Body of pancreas (tissue), 4 donors: Measurements from ENCODE around the gene GALNTL6. TPM values are rescaled to one million over a fixed set of nuclear protein-coding genes. Genes with fewer than 3 reads are reported as not detected.
A peak's percentile ranks its signal among the peaks of the same experiment; 100 is the strongest.
"Not testable (repeated sequence)": the region's sequence is repeated elsewhere in the genome, so short reads cannot be mapped to it uniquely, and the experiment has no call there.

Source experiments
- ATAC-seq: fragments of 150-250 bp; one replicate; pipeline ENCODE4 v1.9.1; 2016
- DNase-seq, 4 donors: peaks; one replicate each; pipeline ENCODE4 v3.0.0-alpha.2; 2019
- H3K27ac ChIP-seq, 4 donors: fragments of 200-600 bp; sonication (generic); 1 replicate in 3 of 4; 2 replicates in 1 of 4; pipeline versions ENCODE4 v1.5.1 to v1.6.1; 2016 to 2019; ENCODE audit warnings: mild to moderate bottlenecking in 1 of 4, mixed read lengths in 1 of 4, moderate library complexity in 1 of 4
- H3K27me3 ChIP-seq, 2 donors: fragments of 200-600 bp; sonication (generic); one replicate each; pipeline ENCODE4 v1.6.0; 2016; ENCODE audit warnings: mild to moderate bottlenecking in 1 of 2
- H3K36me3 ChIP-seq, 2 donors: fragments of 200-600 bp; sonication (generic); replicated peaks in 1 of 2; 2 replicates each; pipeline ENCODE4 v1.5.1; 2016; ENCODE audit warnings: low read depth in 2 of 2; ENCODE audit not compliant: insufficient read depth in 1 of 2
- H3K4me1 ChIP-seq: fragments of 200-600 bp; sonication (generic); one replicate; pipeline ENCODE4 v1.6.0; 2016
- H3K4me3 ChIP-seq, 2 donors: fragments of 200-600 bp; sonication (generic); 1 replicate in 1 of 2; 2 replicates in 1 of 2; pipeline ENCODE4 v1.5.1; 2016 to 2019
- H3K9me3 ChIP-seq, 3 donors: fragments of 200-600 bp; sonication (generic); 1 replicate in 2 of 3; 2 replicates in 1 of 3; pipeline ENCODE4 v1.5.1; 2016
- POLR2A ChIP-seq, 3 donors: fragments of 450-650 bp; IDR thresholded peaks; one replicate each; pipeline ENCODE4 v1.6.1; 2016; ENCODE audit warnings: antibody characterized with exemption in 3 of 3, mild to moderate bottlenecking in 2 of 3
- WGBS, 2 donors: methylation state at CpG; one replicate each; pipeline ENCODE4 v1.1.5; 2017; 5-methylcytosine and 5-hydroxymethylcytosine counted together
- intact Hi-C: fragments of 100-400 bp; cut with DNase I; formaldehyde crosslinking; loops from one replicate; pipeline ENCODE4 v1.15.1; 2023
- total RNA-seq, 2 donors: library from RNA; depleted of rRNA; stranded (reverse); fragments of >200 nt; gene quantifications; one replicate each; pipeline ENCODE4 v1.1.0, GENCODE V29; 2016
- TF ChIP-seq, protein P1 (sequence below), 7 experiments: fragments of 450-650 bp in 4 of 7; fragments of 200-600 bp in 3 of 7; sonication (generic) in 3 of 7; IDR thresholded peaks; one replicate each; pipeline ENCODE4 v1.5.1; 2016 to 2019; ENCODE audit warnings: antibody characterized with exemption in 7 of 7

Gene GALNTL6
- total RNA-seq, 2 donors from 2014 or later, result 0.26 TPM; not detected in 1

DNA sequence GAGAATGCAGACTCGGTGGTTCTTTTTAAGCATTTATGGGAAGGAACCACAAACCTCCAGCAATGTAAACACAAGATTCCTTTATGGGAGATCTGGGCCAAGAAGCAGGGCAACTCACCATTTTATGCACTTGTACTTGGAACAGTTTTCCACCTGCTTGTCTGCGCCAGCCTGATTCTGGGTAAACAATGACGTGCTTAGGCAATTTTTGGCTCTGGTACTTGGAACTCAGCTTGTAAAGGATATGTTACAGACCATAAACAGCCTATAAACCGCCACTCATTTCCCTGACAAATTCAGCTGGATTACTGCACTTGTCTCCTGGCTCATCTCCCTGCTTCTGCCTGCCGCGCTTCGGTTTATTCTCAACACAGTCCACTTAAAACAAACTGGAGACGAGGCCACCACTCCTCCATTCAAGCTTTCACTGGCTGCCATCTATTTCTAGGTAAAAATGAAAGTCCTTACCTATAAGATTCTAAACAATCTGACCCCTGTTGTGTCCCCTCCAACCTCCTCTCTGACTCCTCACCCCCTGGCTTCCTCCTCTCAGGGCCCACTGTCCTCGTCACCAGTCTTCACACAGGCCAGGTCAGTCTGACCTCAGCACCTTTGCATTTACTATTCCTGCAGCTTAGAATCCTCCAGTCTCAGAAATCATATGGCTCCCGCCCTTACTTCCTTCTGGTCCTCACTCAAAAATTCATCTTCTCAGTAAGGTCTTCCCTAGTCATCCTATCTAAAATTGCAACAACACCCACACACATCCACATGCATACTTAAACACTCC is 1149.6 kb downstream of the GALNTL6 start:
- no peak for TF ChIP-seq POLR2A (IDR thresholded peaks at IDR 0.05)
- TF ChIP-seq, protein P1, sequence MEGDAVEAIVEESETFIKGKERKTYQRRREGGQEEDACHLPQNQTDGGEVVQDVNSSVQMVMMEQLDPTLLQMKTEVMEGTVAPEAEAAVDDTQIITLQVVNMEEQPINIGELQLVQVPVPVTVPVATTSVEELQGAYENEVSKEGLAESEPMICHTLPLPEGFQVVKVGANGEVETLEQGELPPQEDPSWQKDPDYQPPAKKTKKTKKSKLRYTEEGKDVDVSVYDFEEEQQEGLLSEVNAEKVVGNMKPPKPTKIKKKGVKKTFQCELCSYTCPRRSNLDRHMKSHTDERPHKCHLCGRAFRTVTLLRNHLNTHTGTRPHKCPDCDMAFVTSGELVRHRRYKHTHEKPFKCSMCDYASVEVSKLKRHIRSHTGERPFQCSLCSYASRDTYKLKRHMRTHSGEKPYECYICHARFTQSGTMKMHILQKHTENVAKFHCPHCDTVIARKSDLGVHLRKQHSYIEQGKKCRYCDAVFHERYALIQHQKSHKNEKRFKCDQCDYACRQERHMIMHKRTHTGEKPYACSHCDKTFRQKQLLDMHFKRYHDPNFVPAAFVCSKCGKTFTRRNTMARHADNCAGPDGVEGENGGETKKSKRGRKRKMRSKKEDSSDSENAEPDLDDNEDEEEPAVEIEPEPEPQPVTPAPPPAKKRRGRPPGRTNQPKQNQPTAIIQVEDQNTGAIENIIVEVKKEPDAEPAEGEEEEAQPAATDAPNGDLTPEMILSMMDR (IDR thresholded peaks at IDR 0.05), result no peak
- peak; percentile 89 for ATAC-seq
- WGBS, 2 donors, result 41% methylated on average over 10 of the region's 10 CpGs
- H3K4me3 ChIP-seq, result no peak overlapping the region
- H3K36me3 ChIP-seq, result no peaks in the 10 kb centered on the region
- no peaks in the 10 kb centered on the region for H3K9me3 ChIP-seq
- H3K27ac ChIP-seq, result no peak overlapping the region
- intact Hi-C loops, result no loop called here
- H3K27me3 ChIP-seq, result no peaks in the 10 kb centered on the region
- DNase-seq, result peak; percentile 36 to 75 (median 61)
- peaks cover 11% of the 10 kb centered on the region for H3K4me1 ChIP-seq

DNA sequence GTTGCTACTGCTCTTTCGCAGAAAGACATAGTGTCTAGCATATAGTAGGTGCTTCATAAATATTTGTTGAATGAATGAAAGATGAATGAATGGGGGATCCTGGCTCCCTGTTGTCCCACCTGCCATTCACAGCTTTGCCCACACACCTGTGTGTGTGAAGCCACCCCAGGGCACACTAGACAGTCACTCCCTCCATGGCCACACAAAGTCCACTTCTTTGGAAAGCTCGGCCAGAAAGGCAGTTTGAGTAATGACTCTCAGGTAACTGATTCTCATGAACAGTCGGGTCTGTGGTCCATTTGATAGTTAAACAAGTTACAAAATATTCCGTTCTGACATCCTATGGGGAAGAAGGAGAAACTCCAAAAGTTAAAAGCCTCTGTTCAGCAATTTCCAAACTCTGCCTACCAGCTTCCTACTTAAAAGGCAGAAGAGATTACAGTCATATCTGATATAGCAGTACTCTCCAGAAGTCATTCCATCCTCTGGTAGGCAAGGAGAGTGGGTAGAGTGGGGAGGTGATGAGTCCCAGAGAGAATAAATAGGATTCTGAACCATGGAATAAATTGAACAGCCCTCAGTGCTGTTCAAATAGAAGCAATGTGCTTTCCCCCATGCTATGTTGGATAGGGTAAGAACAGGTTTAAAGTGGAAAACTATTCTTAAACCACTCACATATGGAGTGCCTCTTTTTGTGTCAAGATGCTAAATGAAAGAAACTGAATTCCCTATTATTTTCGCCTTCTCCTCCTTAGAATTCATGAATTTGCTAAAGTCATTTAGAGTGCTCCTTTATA is 1150.5 kb downstream of the GALNTL6 start:
- Histone ChIP-seq H3K27ac (no peak overlapping the region), H3K27me3 (no peaks in the 10 kb centered on the region), H3K4me3 (no peak overlapping the region), H3K9me3 (no peaks in the 10 kb centered on the region), H3K36me3 (no peaks in the 10 kb centered on the region), H3K4me1 (peaks cover 11% of the 10 kb centered on the region)
- DNase-seq (no peak), ATAC-seq (no peak)
- intact Hi-C loops, result no loop called here
- no peak for TF ChIP-seq POLR2A (IDR thresholded peaks at IDR 0.05)
- TF ChIP-seq, protein P1 (IDR thresholded peaks at IDR 0.05), result no peak
- WGBS, 2 donors, result 75 to 85% methylated on average over 5 of the region's 5 CpGs

DNA sequence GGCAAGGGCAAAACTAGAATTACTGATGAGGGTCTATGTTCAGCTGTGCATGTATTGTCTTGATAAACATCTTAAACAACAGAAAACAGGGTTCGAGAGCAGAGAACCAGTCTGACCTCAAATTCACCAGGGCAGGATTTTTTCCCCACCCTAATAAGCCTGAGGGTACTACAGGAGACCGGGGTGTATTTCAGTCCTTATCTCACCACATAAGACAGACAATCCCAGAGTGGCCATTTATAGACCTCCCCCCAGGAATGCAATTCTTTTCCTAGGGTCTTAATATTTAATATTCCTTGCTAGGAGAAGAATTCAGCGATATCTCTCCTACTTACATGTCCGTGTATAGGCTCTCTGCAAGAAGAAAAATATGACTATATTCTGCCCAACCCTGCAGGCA is 1157.0 kb downstream of the GALNTL6 start:
- H3K36me3 ChIP-seq, H3K27me3 ChIP-seq, H3K4me3 ChIP-seq, H3K4me1 ChIP-seq, DNase-seq, ATAC-seq, intact Hi-C loops, H3K27ac ChIP-seq: not testable (repeated sequence)
- WGBS, 2 donors, result 79% methylated on average over 4 of the region's 4 CpGs
- H3K9me3 ChIP-seq, result peaks cover 0 to 14% (median 0%) of the 10 kb centered on the region in 3 donors

DNA sequence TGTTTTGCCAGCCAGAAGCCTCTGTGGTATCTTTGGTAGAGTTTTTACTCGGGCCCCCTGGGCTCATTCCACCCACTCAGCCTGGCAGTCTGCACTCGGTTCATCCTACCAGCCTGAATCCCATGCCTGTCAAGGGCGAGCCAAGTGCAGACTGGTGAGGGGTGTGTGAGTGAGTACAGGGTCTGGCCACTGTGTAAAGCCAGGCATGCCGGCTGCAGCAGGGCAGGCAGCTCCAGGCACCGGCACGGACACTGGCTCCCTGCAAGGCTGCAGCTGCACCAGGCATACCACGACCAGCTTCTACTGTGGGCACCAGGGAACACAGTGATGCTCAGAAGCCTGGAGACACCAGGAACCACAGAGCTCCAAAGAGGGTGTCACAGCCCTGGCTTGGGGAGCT is 1161.4 kb downstream of the GALNTL6 start:
- ATAC-seq (no peak), DNase-seq (no peak)
- no peak for TF ChIP-seq POLR2A (IDR thresholded peaks at IDR 0.05)
- TF ChIP-seq, protein P1 (IDR thresholded peaks at IDR 0.05), result no peak
- H3K27me3 ChIP-seq, result peaks cover 0 to 3% of the 10 kb centered on the region in 2 donors
- intact Hi-C loops, result no loop called here
- peaks cover 16% of the 10 kb centered on the region for H3K4me1 ChIP-seq
- H3K36me3 ChIP-seq, result no peaks in the 10 kb centered on the region
- H3K4me3 ChIP-seq, result no peak overlapping the region
- peaks cover 0 to 7% (median 0%) of the 10 kb centered on the region in 3 donors for H3K9me3 ChIP-seq
- H3K27ac ChIP-seq, result no peak overlapping the region
- 70 to 85% methylated on average over 1 to 7 of the region's 7 CpGs for WGBS, 2 donors

DNA sequence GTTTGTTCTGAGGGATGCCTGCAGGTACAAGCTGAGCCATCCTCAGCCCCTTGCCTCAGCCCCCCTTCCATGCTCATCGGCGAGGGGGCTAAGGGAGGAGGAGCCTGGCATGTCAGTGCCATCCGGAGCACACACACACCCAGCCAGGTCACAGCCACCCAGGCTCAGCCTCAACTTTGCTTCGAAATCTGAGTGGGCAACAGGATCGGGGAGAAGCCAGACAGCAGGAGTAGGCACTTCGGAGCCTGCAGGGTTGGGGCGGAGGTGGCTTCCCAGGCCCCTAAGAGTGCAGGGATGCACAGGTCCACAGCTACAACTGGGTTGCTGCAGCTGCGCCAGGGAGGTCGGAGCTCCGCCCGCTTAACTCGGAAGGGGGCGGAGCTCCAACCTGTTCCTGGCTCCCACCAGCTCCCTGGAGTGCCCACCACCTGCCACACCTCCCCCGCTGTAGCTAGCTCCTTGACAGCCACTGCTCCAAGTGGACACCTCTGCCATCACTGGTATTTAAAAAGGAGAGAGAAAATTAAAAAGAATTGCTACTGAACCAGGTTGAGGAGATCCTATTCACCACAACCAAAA is 1162.5 kb downstream of the GALNTL6 start:
- TF ChIP-seq POLR2A (IDR thresholded peaks at IDR 0.05), result no peak
- Histone ChIP-seq H3K4me3 (no peak overlapping the region), H3K36me3 (no peaks in the 10 kb centered on the region), H3K9me3 (no peaks in the 10 kb centered on the region), H3K27me3 (peaks cover 0 to 3% of the 10 kb centered on the region in 2 donors), H3K4me1 (peaks cover 16% of the 10 kb centered on the region), H3K27ac (no peak overlapping the region)
- DNase-seq (no peak), ATAC-seq (no peak)
- WGBS, 2 donors, result 83 to 89% methylated on average over 8 to 14 of the region's 14 CpGs
- intact Hi-C loops, result no loop called here

DNA sequence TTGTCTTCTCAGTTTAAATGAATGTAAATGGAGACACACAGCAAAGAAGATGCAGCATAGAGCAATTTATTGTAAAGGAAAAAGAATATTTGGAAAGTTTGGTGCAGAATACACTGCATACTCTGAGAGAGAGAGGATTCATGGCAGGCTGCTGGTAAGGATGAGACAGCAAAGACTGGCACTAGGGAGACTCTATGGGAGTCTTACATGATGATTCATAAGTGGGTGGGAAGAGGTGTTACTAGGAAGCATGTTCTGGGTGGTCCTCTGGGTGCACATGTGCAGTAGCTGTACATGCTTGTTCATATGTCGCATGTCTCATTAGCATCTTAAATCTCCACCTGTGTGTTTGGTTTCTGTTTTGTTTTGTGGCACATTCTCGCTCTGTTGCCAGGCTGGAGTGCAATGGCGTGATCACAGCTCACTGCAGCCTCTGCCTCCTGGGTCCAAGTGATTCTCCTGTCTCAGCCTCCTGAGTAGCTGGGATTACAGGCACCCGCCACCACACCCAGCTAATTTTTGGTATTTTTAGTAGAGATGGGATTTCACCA is 1164.4 kb downstream of the GALNTL6 start:
- H3K36me3 ChIP-seq, H3K27ac ChIP-seq, ATAC-seq, DNase-seq, H3K27me3 ChIP-seq, H3K9me3 ChIP-seq, H3K4me3 ChIP-seq, intact Hi-C loops: not testable (repeated sequence)
- WGBS, 2 donors, result 93 to 94% methylated on average over 4 of the region's 4 CpGs
- H3K4me1 ChIP-seq, result peaks cover 16% of the 10 kb centered on the region
